Neural progenitor cell (in vitro differentiated cells): Measurements from ENCODE around the gene RAD51B.

ENCODE experiments used
- CTCF ChIP-seq: fragments of 200-600 bp; sonication (generic); IDR thresholded peaks from 2 replicates; pipeline ENCODE4 v1.5.1; 2017; ENCODE audit warnings: antibody characterized with exemption, mild to moderate bottlenecking
- EZH2 ChIP-seq: fragments of 200-600 bp; sonication (generic); IDR thresholded peaks from 2 replicates; pipeline ENCODE4 v1.6.1; 2017; ENCODE audit warnings: antibody characterized with exemption, mild to moderate bottlenecking, moderate library complexity
- EZH2phosphoT487 ChIP-seq: fragments of 200-600 bp; sonication (generic); IDR thresholded peaks from 2 replicates; pipeline ENCODE4 v1.6.1; 2017; ENCODE audit warnings: antibody characterized with exemption

- no peak for TF ChIP-seq CTCF
- TF ChIP-seq EZH2: no peak
- TF ChIP-seq EZH2phosphoT487: no peak
Measured at GRCh38 chr14:68495101-68496039, 675.8 kb downstream of the RAD51B start.
